CD4-positive, alpha-beta memory T cell (primary cell): ENCODE data around the gene ZNRF1. TPM values are rescaled to one million over a fixed set of nuclear protein-coding genes. Genes with fewer than 3 reads are reported as not detected.

Experiments
- CTCF ChIA-PET: fragments of 350-600 bp; sonication (Branson Sonifier 250); formaldehyde crosslinking; loops from one replicate; lab custom pipeline; 2021; ENCODE audit warnings: inconsistent platforms; ENCODE audit not compliant: partially characterized antibody; lab: Charles Lee
- POLR2A ChIA-PET: fragments of 350-600 bp; sonication (Branson Sonifier 250); formaldehyde crosslinking; loops from one replicate; lab custom pipeline; 2021; ENCODE audit not compliant: partially characterized antibody; lab: Charles Lee
- DNase-seq, 5 donors: peaks; one replicate each; pipeline versions ENCODE4 v3.0.0 to v3.0.0-alpha.2; 2020 to 2022; ENCODE audit warnings: mixed read lengths in 1 of 5
- H3K27ac ChIP-seq: one replicate; pipeline ENCODE4 v1.7.0; 2013; ENCODE audit warnings: low read depth, low read length
- H3K27me3 ChIP-seq: 2 replicates; pipeline ENCODE4 v1.7.0; 2013; ENCODE audit warnings: mild to moderate bottlenecking, low read length, moderate library complexity; ENCODE audit not compliant: insufficient read depth
- H3K36me3 ChIP-seq: 2 replicates; pipeline ENCODE4 v1.7.0; 2013; ENCODE audit warnings: mild to moderate bottlenecking, low read length, moderate library complexity; ENCODE audit not compliant: insufficient read depth
- H3K4me1 ChIP-seq: 2 replicates; pipeline ENCODE4 v1.7.0; 2013; ENCODE audit warnings: mild to moderate bottlenecking, low read length, moderate library complexity; ENCODE audit not compliant: insufficient read depth
- H3K4me3 ChIP-seq, 2 donors: one replicate each; pipeline ENCODE4 v1.7.0; 2013; ENCODE audit warnings: low read length in 2 of 2, mild to moderate bottlenecking in 1 of 2
- H3K9me3 ChIP-seq, 2 donors: one replicate each; pipeline ENCODE4 v1.7.0; 2013; ENCODE audit warnings: low read length in 2 of 2, control low read depth in 1 of 2; ENCODE audit not compliant: control insufficient read depth in 1 of 2
- H3K27ac Mint-ChIP-seq, 7 donors: one replicate each; pipeline ENCODE4 v1.8.0; 2020 to 2021; ENCODE audit warnings: mixed read lengths in 7 of 7, mild to moderate bottlenecking in 6 of 7, inconsistent platforms in 3 of 7, moderate library complexity in 3 of 7
- H3K27me3 Mint-ChIP-seq, 2 donors: one replicate each; pipeline ENCODE4 v1.8.0; 2020 to 2021; ENCODE audit warnings: mixed read lengths in 2 of 2
- H3K36me3 Mint-ChIP-seq, 2 donors: one replicate each; pipeline ENCODE4 v1.8.0; 2020 to 2021; ENCODE audit warnings: mixed read lengths in 2 of 2, inconsistent platforms in 1 of 2, mild to moderate bottlenecking in 1 of 2
- H3K4me1 Mint-ChIP-seq, 4 donors: one replicate each; pipeline ENCODE4 v1.8.0; 2020 to 2021; ENCODE audit warnings: mixed read lengths in 4 of 4, mild to moderate bottlenecking in 1 of 4
- H3K4me3 Mint-ChIP-seq, 8 donors: one replicate each; pipeline ENCODE4 v1.8.0; 2020 to 2021; ENCODE audit warnings: mixed read lengths in 8 of 8, mild to moderate bottlenecking in 7 of 8, moderate library complexity in 6 of 8, inconsistent platforms in 3 of 8
- H3K9me3 Mint-ChIP-seq, 8 donors: one replicate each; pipeline ENCODE4 v1.8.0; 2020 to 2021; ENCODE audit warnings: mixed read lengths in 8 of 8, mild to moderate bottlenecking in 5 of 8, inconsistent platforms in 3 of 8, moderate library complexity in 1 of 8
- intact Hi-C: fragments of 100-400 bp; cut with micrococcal nuclease; formaldehyde crosslinking; loops from one replicate; pipeline ENCODE4 v1.15.1; 2023
- polyA plus RNA-seq, 2 donors: library from polyadenylated mRNA; unstranded; fragments of 300-500 nt; fragmentation: Illumina TruSeq; gene quantifications; one replicate each; pipeline ENCODE4 v1.2.3, GENCODE V29; 2021
- total RNA-seq, 2 experiments: library from RNA; stranded (reverse); gene quantifications; one replicate each; pipeline ENCODE4 v1.2.3, GENCODE V29; 2021

ZNRF1 gene
- total and polyA plus RNA-seq, 4 experiments from 2014 or later, result 3.4 to 9.5 (median 6.1) TPM

DNA sequence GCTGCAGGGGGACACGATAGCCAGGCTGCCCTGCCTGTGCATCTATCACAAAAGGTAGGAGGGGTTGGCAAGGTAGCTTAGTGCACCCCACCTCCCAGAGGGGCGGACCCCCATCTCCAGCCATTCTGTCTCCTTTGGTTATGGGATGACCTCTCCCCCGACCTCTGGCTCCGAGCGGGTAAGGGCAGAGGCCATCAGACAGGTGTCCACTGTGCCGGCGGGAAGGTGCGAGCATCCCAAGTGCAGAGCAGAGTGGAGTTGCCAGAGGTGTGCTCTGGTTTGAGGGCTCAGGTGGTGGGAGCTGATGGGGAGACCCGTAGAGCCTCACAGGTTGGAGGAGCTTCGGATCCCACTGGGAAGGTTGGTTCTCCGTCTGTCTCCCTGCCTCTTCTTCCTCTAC, 106.0 kb downstream of the ZNRF1 start:
- Histone ChIP-seq H3K9me3 (no peaks in the 10 kb centered on the region), H3K4me3 (no peak overlapping the region), H3K36me3 (no peaks in the 10 kb centered on the region), H3K4me1 (peaks cover 61% of the 10 kb centered on the region), H3K27me3 (no peaks in the 10 kb centered on the region), H3K27ac (no peak overlapping the region)
- no peak for DNase-seq
- Mint-ChIP-seq H3K4me3 (no peak overlapping the region), H3K36me3 (no peaks in the 10 kb centered on the region), H3K4me1 (peaks cover 36 to 76% (median 48%) of the 10 kb centered on the region in 4 donors), H3K9me3 (peaks cover 0 to 5% (median 0%) of the 10 kb centered on the region in 8 donors), H3K27ac (peak overlapping the region in 2 of 7 donors; percentile 24 to 51), H3K27me3 (no peaks in the 10 kb centered on the region)
- ChIA-PET CTCF (interaction anchor here (1.3 kb wide), 1 partner anchor 30 kb away, joined by 6 read pairs; no protein-coding TSS in a partner anchor), POLR2A (interaction anchor here (1.6 to 1.8 kb wide), 3 partner anchors 9 to 107 kb away, joined by 3 to 5 read pairs (median 3); partner anchors contain the start of gene ZNRF1)
- intact Hi-C loops, result no loop called here

GRCh38 chr16:75105306-75106061, 106.7 kb downstream of the ZNRF1 start:
- H3K9me3 ChIP-seq, result no peaks in the 10 kb centered on the region
- no peak overlapping the region for H3K4me3 ChIP-seq
- Mint-ChIP-seq H3K4me1 (peaks cover 35 to 76% (median 48%) of the 10 kb centered on the region in 4 donors), H3K36me3 (no peaks in the 10 kb centered on the region), H3K27me3 (no peaks in the 10 kb centered on the region), H3K4me3 (peak overlapping the region in 3 of 8 donors; percentile 3 to 28 (median 20)), H3K27ac (peak overlapping the region; percentile 12 to 86 (median 49)), H3K9me3 (peaks cover 0 to 5% (median 0%) of the 10 kb centered on the region in 8 donors)
- no peak for DNase-seq
- intact Hi-C loops, result no loop called here
- no peaks in the 10 kb centered on the region for H3K36me3 ChIP-seq
- CTCF ChIA-PET, result interaction anchor here (0.6 to 1.3 kb wide), 3 partner anchors 25 to 241 kb away, joined by 3 to 6 read pairs (median 3); no protein-coding TSS in a partner anchor
- POLR2A ChIA-PET, result interaction anchor here (1.0 to 1.8 kb wide), 4 partner anchors 9 to 107 kb away, joined by 3 to 5 read pairs (median 3); partner anchors contain the start of gene ZNRF1
- H3K27me3 ChIP-seq, result no peaks in the 10 kb centered on the region
- H3K4me1 ChIP-seq, result peaks cover 61% of the 10 kb centered on the region
- H3K27ac ChIP-seq, result no peak overlapping the region

DNA sequence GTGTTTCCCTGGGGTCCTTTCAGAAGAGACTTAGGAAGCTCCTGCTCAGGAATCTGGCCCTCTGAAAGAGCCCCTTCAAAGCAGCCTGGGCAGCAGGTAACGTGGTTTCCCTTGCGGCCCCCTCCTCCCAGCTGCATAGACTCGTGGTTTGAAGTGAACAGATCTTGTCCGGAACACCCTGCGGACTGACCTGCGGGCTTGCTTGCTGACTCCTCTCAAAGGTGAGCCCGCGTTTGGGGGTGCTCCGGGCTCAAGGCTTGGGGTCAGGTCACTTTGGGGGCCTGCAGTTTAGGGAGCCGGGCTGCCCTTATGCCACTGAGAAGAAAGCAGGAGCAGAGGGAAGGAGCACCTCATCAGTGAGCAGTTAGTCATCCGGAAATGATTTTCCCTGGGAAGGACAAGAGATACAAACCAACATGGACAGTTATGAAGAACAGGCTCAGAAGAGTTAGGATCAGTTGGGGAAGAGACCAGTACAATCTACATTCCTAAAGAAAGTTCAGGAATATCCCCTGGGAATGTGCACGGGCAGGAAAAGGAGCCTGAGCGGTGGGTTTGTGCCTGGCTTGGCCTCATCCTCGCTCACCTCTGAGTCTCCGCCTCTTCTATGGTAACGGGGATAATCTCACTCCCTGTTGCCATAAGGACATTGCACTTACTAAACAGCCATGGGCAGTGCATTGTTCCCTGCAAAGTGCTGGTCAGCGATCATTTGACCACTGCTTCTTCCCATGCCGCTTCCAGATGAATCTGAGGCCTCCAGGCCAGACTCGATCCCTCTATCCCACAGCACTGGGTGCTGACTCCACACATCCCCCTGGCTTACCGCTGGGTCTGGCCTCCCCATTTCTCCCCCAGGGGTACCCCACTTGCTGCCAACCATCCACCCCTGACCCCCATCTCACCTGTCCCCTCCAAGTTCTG, 107.8 kb downstream of the ZNRF1 start:
- H3K9me3 ChIP-seq, result no peaks in the 10 kb centered on the region
- H3K4me1 Mint-ChIP-seq, result peaks cover 39 to 80% (median 54%) of the 10 kb centered on the region in 4 donors
- no peak for DNase-seq
- H3K27me3 Mint-ChIP-seq, result peaks cover 0 to 1% of the 10 kb centered on the region in 2 donors
- H3K4me1 ChIP-seq, result peaks cover 68% of the 10 kb centered on the region
- H3K27ac ChIP-seq, result peak overlapping the region; percentile 15
- intact Hi-C loops, result no loop called here
- peak overlapping the region in 6 of 8 donors; percentile 26 to 64 (median 45) for H3K4me3 Mint-ChIP-seq
- ChIA-PET CTCF (interaction anchor here (0.6 to 7.5 kb wide), 5 partner anchors 26 to 242 kb away, joined by 3 to 254 read pairs (median 6); partner anchors contain the start of gene ZNRF1), POLR2A (interaction anchor here (1.0 to 1.8 kb wide), 4 partner anchors 10 to 108 kb away, joined by 3 to 5 read pairs (median 3); partner anchors contain the start of gene ZNRF1)
- no peaks in the 10 kb centered on the region for H3K27me3 ChIP-seq
- H3K9me3 Mint-ChIP-seq, result peaks cover 0 to 3% (median 0%) of the 10 kb centered on the region in 8 donors
- peak overlapping the region; percentile 40 to 92 (median 81) for H3K27ac Mint-ChIP-seq
- H3K4me3 ChIP-seq, result no peak overlapping the region
- no peaks in the 10 kb centered on the region for H3K36me3 ChIP-seq
- no peaks in the 10 kb centered on the region for H3K36me3 Mint-ChIP-seq

- no peak for DNase-seq
- Histone ChIP-seq H3K4me1 (peaks cover 68% of the 10 kb centered on the region), H3K27ac (peak overlapping the region; percentile 15), H3K9me3 (no peaks in the 10 kb centered on the region), H3K36me3 (no peaks in the 10 kb centered on the region), H3K27me3 (no peaks in the 10 kb centered on the region), H3K4me3 (no peak overlapping the region)
- Mint-ChIP-seq H3K36me3 (no peaks in the 10 kb centered on the region), H3K27ac (peak overlapping the region; percentile 15 to 92 (median 87)), H3K9me3 (peaks cover 0 to 3% (median 0%) of the 10 kb centered on the region in 8 donors), H3K4me1 (peaks cover 37 to 80% (median 54%) of the 10 kb centered on the region in 4 donors), H3K4me3 (peak overlapping the region in 4 of 8 donors; percentile 21 to 61 (median 47)), H3K27me3 (peaks cover 0 to 1% of the 10 kb centered on the region in 2 donors)
- intact Hi-C loops, result no loop called here
- ChIA-PET CTCF (interaction anchor here (5.1 to 7.5 kb wide), 3 partner anchors 32 to 121 kb away, joined by 54 to 254 read pairs (median 62); partner anchors contain the start of genes WDR59 and ZNRF1), POLR2A (interaction anchor here (3.5 to 4.3 kb wide), 2 partner anchors 8 to 33 kb away, joined by 45 to 48 read pairs; no protein-coding TSS in a partner anchor)
Measured at GRCh38 chr16:75107505-75107904, 108.7 kb downstream of the ZNRF1 start.

GRCh38 chr16:75108792-75109731, 110.2 kb downstream of the ZNRF1 start:
- Histone ChIP-seq H3K4me1 (peaks cover 68% of the 10 kb centered on the region), H3K36me3 (no peaks in the 10 kb centered on the region), H3K9me3 (no peaks in the 10 kb centered on the region), H3K27ac (peak overlapping the region; percentile 56), H3K27me3 (no peaks in the 10 kb centered on the region), H3K4me3 (peak overlapping the region in 1 of 2 donors; percentile 2)
- Mint-ChIP-seq H3K4me3 (peak overlapping the region; percentile 18 to 83 (median 70)), H3K4me1 (peaks cover 37 to 79% (median 54%) of the 10 kb centered on the region in 4 donors), H3K36me3 (no peaks in the 10 kb centered on the region), H3K27ac (peak overlapping the region; percentile 88 to 95 (median 92)), H3K27me3 (peaks cover 0 to 1% of the 10 kb centered on the region in 2 donors), H3K9me3 (peaks cover 0 to 3% (median 0%) of the 10 kb centered on the region in 8 donors)
- ChIA-PET CTCF (interaction anchor here (0.7 to 7.5 kb wide), 16 partner anchors 9 to 297 kb away, joined by 3 to 254 read pairs (median 4); partner anchors contain the start of genes WDR59 and ZNRF1), POLR2A (interaction anchor here (0.8 to 4.3 kb wide), 9 partner anchors 9 to 124 kb away, joined by 3 to 88 read pairs (median 9); partner anchors contain the start of genes WDR59 and ZNRF1)
- intact Hi-C loops, result no loop called here
- peak; percentile 62 to 86 (median 70) for DNase-seq
